Ovary (tissue), 9 donors: Measurements from ENCODE around the gene SUMO3. TPM values are rescaled to one million over a fixed set of nuclear protein-coding genes. Genes with fewer than 3 reads are reported as not detected.

ENCODE experiments used
- DNase-seq, 5 donors: peaks; one replicate each; pipeline ENCODE4 v3.0.0-alpha.2; 2019 to 2020
- H3K27ac ChIP-seq, 2 donors: fragments of 200-600 bp; one replicate each; pipeline versions ENCODE4 v1.5.1 to v1.8.0; 2019 to 2022
- H3K27me3 ChIP-seq: fragments of 200-600 bp; one replicate; pipeline ENCODE4 v1.8.0; 2022
- H3K36me3 ChIP-seq: fragments of 200-600 bp; sonication (generic); one replicate; pipeline ENCODE4 v1.5.1; 2019
- H3K4me1 ChIP-seq: one replicate; pipeline ENCODE4 v1.8.1; 2013; ENCODE audit warnings: mild to moderate bottlenecking, moderate library complexity; ENCODE audit not compliant: insufficient read depth
- H3K4me3 ChIP-seq: fragments of 200-600 bp; sonication (generic); one replicate; pipeline ENCODE4 v1.5.1; 2017
- H3K9me3 ChIP-seq, 2 donors: fragments of 200-600 bp in 1 of 2; sonication (generic) in 1 of 2; one replicate each; pipeline versions ENCODE4 v1.5.1 to v1.8.1; 2013 to 2019; ENCODE audit warnings: mild to moderate bottlenecking in 1 of 2, moderate library complexity in 1 of 2
- EP300 ChIP-seq: sonication (generic); formaldehyde crosslinking; IDR thresholded peaks from one replicate; pipeline ENCODE4 v1.6.1; 2017; ENCODE audit warnings: antibody characterized with exemption
- POLR2A ChIP-seq: fragments of 450-650 bp; IDR thresholded peaks from one replicate; pipeline ENCODE4 v1.6.1; 2017; ENCODE audit warnings: antibody characterized with exemption, mild to moderate bottlenecking, moderate library complexity
- WGBS, 3 donors: extraction: QIAGEN DNeasy Blood & Tissue Kit in 1 of 3; methylation state at CpG; one replicate each; pipeline versions ENCODE4 v1.1.5 to v1.1.7; 2013 to 2017; 5-methylcytosine and 5-hydroxymethylcytosine counted together
- intact Hi-C, 4 donors: fragments of 100-400 bp; cut with DNase I; formaldehyde crosslinking; loops; one replicate each; pipeline versions ENCODE4 v1.11.0 to v1.15.1; 2022 to 2023
- polyA plus RNA-seq, 2 donors: library from polyadenylated mRNA; stranded (reverse); fragments of 200-250 nt in 1 of 2; fragments of 350-450 nt in 1 of 2; fragmentation: Illumina TruSeq in 1 of 2; extraction: RNeasy Lipid Tissue Mini Kit (QIAGEN cat#74804) in 1 of 2; gene quantifications; one replicate each; pipeline ENCODE4 v1.2.3, GENCODE V29; 2013 to 2014
- total RNA-seq, 7 donors: library from RNA; depleted of rRNA in 2 of 7; stranded (reverse); fragments of >200 nt in 2 of 7; fragmentation: NEBNext Ultra II Directional in 3 of 7; extraction: Animal tissue kit (Norgen Biotek cat#: 25700) in 3 of 7; gene quantifications; one replicate each; pipeline versions ENCODE4 v1.1.0 to v1.2.4, GENCODE V29; 2016 to 2023
- TF ChIP-seq, protein P1 (sequence below), 3 donors: fragments of 450-650 bp in 2 of 3; fragments of 200-600 bp in 1 of 3; IDR thresholded peaks; one replicate each; pipeline versions ENCODE4 v1.5.1 to v1.8.0; 2016 to 2022; ENCODE audit warnings: antibody characterized with exemption in 3 of 3, mild to moderate bottlenecking in 1 of 3
- donor health status: DM: no; HTN: no; CAD: no; lungs with moderate emphysema.
- donor health status: DM: no; HTN: no; CAD: no.
- donor health status: Bipolar disorder and iron deficiency.
- donor health status: DM: yes; HTN: yes; CAD: no.
- donor health status: DM: no; HTN: no; CAD: no.
- donor health status: DM: yes; HTN: yes; CAD: no.

SUMO3 gene
- total and polyA plus RNA-seq, 9 donors, result 45.3 to 108 (median 74.3) TPM

DNA sequence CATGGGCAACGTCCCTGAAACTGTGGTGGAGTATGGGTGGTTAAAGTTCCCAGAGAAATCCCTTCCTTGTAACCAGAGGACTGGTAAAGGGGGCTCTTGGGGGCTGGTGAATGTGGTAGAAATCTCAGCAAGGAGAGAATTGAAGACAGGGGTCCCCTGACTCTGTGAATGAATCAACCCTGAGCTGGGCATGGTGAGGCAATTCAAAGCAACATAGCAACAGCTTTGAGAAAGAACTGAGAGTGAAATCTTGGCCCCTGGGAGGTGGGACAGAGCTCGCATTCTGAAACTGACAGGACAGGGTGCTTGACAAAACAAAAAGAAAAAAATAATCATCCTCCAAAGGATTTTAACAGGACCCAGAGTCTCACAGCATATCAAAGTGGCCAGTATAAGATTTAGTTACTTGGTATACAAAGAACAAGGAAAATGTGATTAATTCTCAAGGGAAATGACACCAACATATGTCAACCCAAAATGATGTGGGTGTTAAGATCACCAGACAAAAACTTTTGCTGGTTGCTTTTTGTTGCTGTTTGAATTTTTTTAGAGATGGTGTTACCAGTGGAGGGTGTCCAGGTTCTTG, 11.7 kb upstream of the SUMO3 start:
- H3K9me3 ChIP-seq, result no peaks in the 10 kb centered on the region
- no peaks in the 10 kb centered on the region for H3K27me3 ChIP-seq
- H3K27ac ChIP-seq, result no peak overlapping the region
- intact Hi-C loops, result no loop called here
- TF ChIP-seq EP300, result no peak
- TF ChIP-seq, protein P1, sequence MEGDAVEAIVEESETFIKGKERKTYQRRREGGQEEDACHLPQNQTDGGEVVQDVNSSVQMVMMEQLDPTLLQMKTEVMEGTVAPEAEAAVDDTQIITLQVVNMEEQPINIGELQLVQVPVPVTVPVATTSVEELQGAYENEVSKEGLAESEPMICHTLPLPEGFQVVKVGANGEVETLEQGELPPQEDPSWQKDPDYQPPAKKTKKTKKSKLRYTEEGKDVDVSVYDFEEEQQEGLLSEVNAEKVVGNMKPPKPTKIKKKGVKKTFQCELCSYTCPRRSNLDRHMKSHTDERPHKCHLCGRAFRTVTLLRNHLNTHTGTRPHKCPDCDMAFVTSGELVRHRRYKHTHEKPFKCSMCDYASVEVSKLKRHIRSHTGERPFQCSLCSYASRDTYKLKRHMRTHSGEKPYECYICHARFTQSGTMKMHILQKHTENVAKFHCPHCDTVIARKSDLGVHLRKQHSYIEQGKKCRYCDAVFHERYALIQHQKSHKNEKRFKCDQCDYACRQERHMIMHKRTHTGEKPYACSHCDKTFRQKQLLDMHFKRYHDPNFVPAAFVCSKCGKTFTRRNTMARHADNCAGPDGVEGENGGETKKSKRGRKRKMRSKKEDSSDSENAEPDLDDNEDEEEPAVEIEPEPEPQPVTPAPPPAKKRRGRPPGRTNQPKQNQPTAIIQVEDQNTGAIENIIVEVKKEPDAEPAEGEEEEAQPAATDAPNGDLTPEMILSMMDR (IDR thresholded peaks at IDR 0.05), result no peak
- no peak for TF ChIP-seq POLR2A
- no peak for DNase-seq
- no peak overlapping the region for H3K4me3 ChIP-seq
- H3K4me1 ChIP-seq, result no peaks in the 10 kb centered on the region
- WGBS, 3 donors, result 62 to 76% (median 65%) methylated on average over 2 of the region's 2 CpGs
- H3K36me3 ChIP-seq, result no peaks in the 10 kb centered on the region

GRCh38 chr21:44828362-44829056, 10.6 kb upstream of the SUMO3 start:
- no peaks in the 10 kb centered on the region for H3K36me3 ChIP-seq
- intact Hi-C loops, result no loop called here
- H3K9me3 ChIP-seq, result no peaks in the 10 kb centered on the region
- no peak overlapping the region for H3K4me3 ChIP-seq
- no peak for DNase-seq
- no peaks in the 10 kb centered on the region for H3K27me3 ChIP-seq
- TF ChIP-seq EP300, result no peak
- H3K4me1 ChIP-seq, result no peaks in the 10 kb centered on the region
- H3K27ac ChIP-seq, result no peak overlapping the region
- 84 to 85% (median 84%) methylated on average over 4 of the region's 4 CpGs for WGBS, 3 donors

- intact Hi-C loops, result no loop called here
- Histone ChIP-seq H3K4me1 (peaks cover 6% of the 10 kb centered on the region), H3K4me3 (no peak overlapping the region), H3K9me3 (no peaks in the 10 kb centered on the region), H3K36me3 (no peaks in the 10 kb centered on the region), H3K27ac (no peak overlapping the region), H3K27me3 (no peaks in the 10 kb centered on the region)
- DNase-seq, result no peak
- WGBS, 3 donors, result 92 to 96% (median 94%) methylated on average over 1 of the region's 1 CpG
- TF ChIP-seq POLR2A (no peak), EP300 (no peak)
- TF ChIP-seq, protein P1 (IDR thresholded peaks at IDR 0.05), result no peak
Measured at GRCh38 chr21:44823179-44823660, 5.4 kb upstream of the SUMO3 start.

GRCh38 chr21:44822484-44823178, 4.8 kb upstream of the SUMO3 start:
- Histone ChIP-seq H3K4me3 (no peak overlapping the region), H3K9me3 (no peaks in the 10 kb centered on the region), H3K27ac (no peak overlapping the region), H3K36me3 (no peaks in the 10 kb centered on the region), H3K4me1 (peaks cover 6% of the 10 kb centered on the region), H3K27me3 (no peaks in the 10 kb centered on the region)
- intact Hi-C loops, result no loop called here
- WGBS, 3 donors, result 67 to 74% (median 72%) methylated on average over 5 of the region's 5 CpGs
- no peak for DNase-seq
- TF ChIP-seq, protein P1 (IDR thresholded peaks at IDR 0.05), result no peak
- TF ChIP-seq EP300 (no peak), POLR2A (no peak)
